ENCODE results near the gene CNIH2. TPM values are rescaled to one million over a fixed set of nuclear protein-coding genes. Genes with fewer than 3 reads are reported as not detected.
A peak's percentile ranks its signal among the peaks of the same experiment; 100 is the strongest.

CNIH2 gene
- total and polyA plus RNA-seq, 7 donors: 0.05 TPM; not detected in 6

GRCh38 chr11:66266378-66267038, 11.5 kb upstream of the CNIH2 start:
- TF ChIP-seq, protein P1, sequence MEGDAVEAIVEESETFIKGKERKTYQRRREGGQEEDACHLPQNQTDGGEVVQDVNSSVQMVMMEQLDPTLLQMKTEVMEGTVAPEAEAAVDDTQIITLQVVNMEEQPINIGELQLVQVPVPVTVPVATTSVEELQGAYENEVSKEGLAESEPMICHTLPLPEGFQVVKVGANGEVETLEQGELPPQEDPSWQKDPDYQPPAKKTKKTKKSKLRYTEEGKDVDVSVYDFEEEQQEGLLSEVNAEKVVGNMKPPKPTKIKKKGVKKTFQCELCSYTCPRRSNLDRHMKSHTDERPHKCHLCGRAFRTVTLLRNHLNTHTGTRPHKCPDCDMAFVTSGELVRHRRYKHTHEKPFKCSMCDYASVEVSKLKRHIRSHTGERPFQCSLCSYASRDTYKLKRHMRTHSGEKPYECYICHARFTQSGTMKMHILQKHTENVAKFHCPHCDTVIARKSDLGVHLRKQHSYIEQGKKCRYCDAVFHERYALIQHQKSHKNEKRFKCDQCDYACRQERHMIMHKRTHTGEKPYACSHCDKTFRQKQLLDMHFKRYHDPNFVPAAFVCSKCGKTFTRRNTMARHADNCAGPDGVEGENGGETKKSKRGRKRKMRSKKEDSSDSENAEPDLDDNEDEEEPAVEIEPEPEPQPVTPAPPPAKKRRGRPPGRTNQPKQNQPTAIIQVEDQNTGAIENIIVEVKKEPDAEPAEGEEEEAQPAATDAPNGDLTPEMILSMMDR (IDR thresholded peaks at IDR 0.05): no peak
- H3K27me3 ChIP-seq (ENCODE audit: insufficient read depth in 3 of 3, low read length in 2 of 3): no peaks in the 10 kb centered on the region
- no peaks in the 10 kb centered on the region for H3K9me3 ChIP-seq
- H3K4me1 ChIP-seq: peaks cover 20% of the 10 kb centered on the region
- intact Hi-C loops (cut with DNase I): no loop called here
- ATAC-seq: no peak
- 68 to 82% (median 73%) methylated on average over 20 of the region's 20 CpGs for WGBS, 3 donors
- H3K36me3 ChIP-seq (ENCODE audit: insufficient read depth in 1 of 2, low read depth in 1 of 2): peaks cover 0 to 50% of the 10 kb centered on the region in 2 donors
- H3K27ac ChIP-seq: peak overlapping the region; percentile 97
- peak in 1 of 2 donors; percentile 67 for DNase-seq
- H3K4me3 ChIP-seq: peak overlapping the region; percentile 98

DNA sequence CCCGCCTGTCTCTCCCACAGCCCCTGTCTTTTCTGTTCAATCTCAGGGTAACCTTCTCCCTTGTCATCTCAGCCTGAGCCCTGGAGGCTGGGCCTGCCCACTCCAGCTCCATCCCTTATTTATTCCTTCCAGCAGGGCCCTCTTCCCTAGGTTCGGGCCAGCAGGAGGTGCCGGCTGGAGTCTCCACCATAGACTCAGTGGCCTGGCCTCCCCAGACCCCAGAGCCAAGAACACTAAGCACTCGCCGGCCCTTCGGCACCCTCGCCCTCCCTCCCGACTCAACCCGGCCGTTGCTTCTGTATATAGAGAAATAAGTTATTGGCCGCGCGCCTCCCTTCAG, 11.0 kb upstream of the CNIH2 start:
- whole genome bisulfite sequencing, 3 donors: 10 to 14% (median 13%) methylated on average over 13 of the region's 13 CpGs
- intact Hi-C loops (cut with DNase I): no loop called here

DNA sequence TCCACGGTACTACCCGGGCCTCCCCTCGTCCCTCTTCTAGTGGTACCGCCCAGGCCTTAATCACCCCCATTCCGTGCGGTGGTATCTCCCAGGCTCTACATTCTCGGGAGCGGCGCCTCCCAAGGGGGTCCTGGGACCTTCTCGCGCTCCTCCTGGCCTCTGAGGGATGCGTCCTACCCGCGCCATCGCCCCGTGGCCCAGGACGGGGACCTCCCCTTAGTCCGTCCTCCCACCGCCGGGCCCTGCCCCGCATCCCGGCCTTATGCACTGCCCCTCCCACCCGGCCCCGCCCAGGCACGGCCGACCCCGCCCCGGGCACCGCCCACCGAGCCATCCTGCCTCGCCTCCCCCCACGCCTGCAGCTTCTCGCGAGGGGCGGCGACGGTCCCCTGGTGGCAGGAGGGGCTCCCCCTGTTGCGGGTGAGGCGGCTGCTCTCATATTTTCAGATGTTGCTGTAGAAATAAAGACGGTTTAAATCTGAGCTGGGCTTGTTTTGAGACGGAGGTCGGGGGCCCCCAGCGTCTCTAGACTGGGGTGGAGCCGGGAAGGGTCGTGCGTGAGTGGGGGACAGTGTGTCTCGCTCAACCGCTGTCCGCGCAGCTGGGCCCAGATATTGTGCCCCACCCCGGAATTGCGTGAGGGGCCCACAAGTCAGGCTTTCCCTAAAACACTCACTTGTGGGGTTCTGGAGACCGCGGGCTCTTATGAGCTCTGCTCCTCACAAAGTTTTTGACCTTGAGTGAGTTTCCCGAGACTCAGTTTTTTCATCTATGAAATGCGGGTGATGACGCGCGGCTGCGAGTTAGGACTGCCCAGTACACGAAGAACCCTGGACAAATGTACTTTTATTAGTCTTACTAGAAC, 10.4 kb upstream of the CNIH2 start:
- H3K27me3 ChIP-seq (ENCODE audit: insufficient read depth in 3 of 3, low read length in 2 of 3): no peaks in the 10 kb centered on the region
- intact Hi-C loops (cut with DNase I): no loop called here
- H3K27ac ChIP-seq: peak overlapping the region; percentile 97
- WGBS, 3 donors: 0 to 1% (median 1%) methylated on average over 60 to 61 of the region's 61 CpGs
- no peaks in the 10 kb centered on the region for H3K9me3 ChIP-seq
- TF ChIP-seq, protein P1 (IDR thresholded peaks at IDR 0.05): no peak
- ATAC-seq: peak; percentile 81 to 87 (median 83)
- peaks cover 20% of the 10 kb centered on the region for H3K4me1 ChIP-seq
- peak overlapping the region; percentile 98 for H3K4me3 ChIP-seq
- peaks cover 0 to 50% of the 10 kb centered on the region in 2 donors for H3K36me3 ChIP-seq (ENCODE audit: insufficient read depth in 1 of 2, low read depth in 1 of 2)
- peak; percentile 93 to 94 for DNase-seq

More for the DNA sequence above, 11.0 kb upstream of the CNIH2 start:
- Histone ChIP-seq H3K4me1 (peaks cover 20% of the 10 kb centered on the region), H3K27me3 (ENCODE audit: insufficient read depth in 3 of 3, low read length in 2 of 3) (no peaks in the 10 kb centered on the region), H3K36me3 (ENCODE audit: insufficient read depth in 1 of 2, low read depth in 1 of 2) (peaks cover 0 to 50% of the 10 kb centered on the region in 2 donors), H3K27ac (peak overlapping the region; percentile 97), H3K4me3 (peak overlapping the region; percentile 98), H3K9me3 (no peaks in the 10 kb centered on the region)
- no peak for ATAC-seq
- no peak for DNase-seq
- TF ChIP-seq, protein P1 (IDR thresholded peaks at IDR 0.05): no peak

GRCh38 chr11:66268244-66268951, 9.6 kb upstream of the CNIH2 start, which contains the start of gene RAB1B:
Gene RAB1B, plus strand, starts transcription at chr11:66268639. Its CDS starts 41 bp downstream, at chr11:66268680.
- DNase-seq (peak; percentile 100), ATAC-seq (peak; percentile 88 to 90 (median 88))
- no peaks in the 10 kb centered on the region for H3K9me3 ChIP-seq
- 0% methylated on average over 43 to 64 of the region's 64 CpGs for WGBS, 3 donors
- H3K36me3 ChIP-seq (ENCODE audit: insufficient read depth in 1 of 2, low read depth in 1 of 2): peaks cover 0 to 50% of the 10 kb centered on the region in 2 donors
- peak within 1 kb of the TSS; percentile 97 for H3K27ac ChIP-seq
- H3K27me3 ChIP-seq (ENCODE audit: insufficient read depth in 3 of 3, low read length in 2 of 3): no peaks in the 10 kb centered on the region
- H3K4me1 ChIP-seq: peaks cover 20% of the 10 kb centered on the region
- peak within 1 kb of the TSS; percentile 98 for H3K4me3 ChIP-seq
- TF ChIP-seq, protein P1 (IDR thresholded peaks at IDR 0.05): no peak
- intact Hi-C loops (cut with DNase I): no loop called here
